ENCODE measurements around the gene TMIGD3. TPM values are rescaled to one million over a fixed set of nuclear protein-coding genes. Genes with fewer than 3 reads are reported as not detected.

TMIGD3 gene
- total RNA-seq, 1 experiment from 2014 or later, result not detected

GRCh38 chr1:111452581-111452980, 50.9 kb downstream of the TMIGD3 start:
- Histone ChIP-seq H3K79me2 (ENCODE audit: low read depth) (peaks cover 73% of the 10 kb centered on the region), H2AFZ (no peak overlapping the region), H3K27me3 (ENCODE audit: insufficient read depth, low read depth) (no peaks in the 10 kb centered on the region), H3K9me2 (ENCODE audit: insufficient read depth) (no peaks in the 10 kb centered on the region), H3K4me3 (no peak overlapping the region), H3K4me1 (replicated peaks; ENCODE audit: insufficient read depth) (peaks cover 20% of the 10 kb centered on the region), H3K36me3 (ENCODE audit: low read depth) (peaks cover 46% of the 10 kb centered on the region), H4K20me1 (ENCODE audit: insufficient read depth) (peaks cover 8% of the 10 kb centered on the region; the same call in 1 of the 2 replicates), H3F3A (ENCODE audit: insufficient read depth, low read depth) (no peaks in the 10 kb centered on the region), H3K4me2 (no peak overlapping the region), H3K9me3 (ENCODE audit: insufficient read depth, low read depth) (no peaks in the 10 kb centered on the region), H3K27ac (no peak overlapping the region)
- CTCF ChIA-PET, result no interaction called here
- TF ChIP-seq EZH2 (IDR thresholded peaks at IDR 0.05; ENCODE audit: low read depth), result no peak
- TF ChIP-seq CTCF (conservative IDR thresholded peaks at IDR 0.05), result no peak
- BruUV-seq (replicated peaks), result no TSS peak
- DNase-seq, result no peak
- intact Hi-C loops (cut with micrococcal nuclease; ENCODE audit: unreplicated experiment), result no loop called here
- POLR2A ChIA-PET (ENCODE audit: unreplicated experiment), result interaction anchor here (0.7 kb wide), 1 partner anchor 30 kb away, joined by 15 read pairs; no protein-coding TSS in a partner anchor

- Histone ChIP-seq H2AFZ (peak overlapping the region; percentile 94; the same call in 1 of the 2 replicates), H3K9me2 (ENCODE audit: insufficient read depth) (no peaks in the 10 kb centered on the region), H3K4me2 (peak overlapping the region; percentile 79), H3K36me3 (ENCODE audit: low read depth) (peaks cover 52% of the 10 kb centered on the region), H4K20me1 (ENCODE audit: insufficient read depth) (peaks cover 6% of the 10 kb centered on the region; the same call in 1 of the 2 replicates), H3K9me3 (ENCODE audit: insufficient read depth, low read depth) (no peaks in the 10 kb centered on the region), H3K27me3 (ENCODE audit: insufficient read depth, low read depth) (no peaks in the 10 kb centered on the region), H3K27ac (peak overlapping the region; percentile 69; the same call in 1 of the 2 replicates), H3F3A (ENCODE audit: insufficient read depth, low read depth) (no peaks in the 10 kb centered on the region), H3K79me2 (ENCODE audit: low read depth) (peaks cover 94% of the 10 kb centered on the region), H3K4me3 (peak overlapping the region; percentile 85), H3K4me1 (replicated peaks; ENCODE audit: insufficient read depth) (peaks cover 23% of the 10 kb centered on the region)
- BruUV-seq (replicated peaks), result no TSS peak
- DNase-seq, result no peak
- intact Hi-C loops (cut with micrococcal nuclease; ENCODE audit: unreplicated experiment), result no loop called here
- ChIA-PET CTCF (interaction anchor here (0.5 kb wide), 1 partner anchor 86 kb away, joined by 3 read pairs; no protein-coding TSS in a partner anchor), POLR2A (ENCODE audit: unreplicated experiment) (no interaction called here)
- TF ChIP-seq EZH2 (IDR thresholded peaks at IDR 0.05; ENCODE audit: low read depth) (no peak), CTCF (conservative IDR thresholded peaks at IDR 0.05) (no peak)
Observed at GRCh38 chr1:111450185-111450584, 53.2 kb downstream of the TMIGD3 start.

- no peaks in the 10 kb centered on the region for H3K9me2 ChIP-seq (ENCODE audit: insufficient read depth)
- peak overlapping the region; percentile 79 for H3K4me2 ChIP-seq
- H3K4me3 ChIP-seq, result peak overlapping the region; percentile 85
- ChIA-PET CTCF (interaction anchor here (0.5 to 1.9 kb wide), 2 partner anchors 58 to 87 kb away, joined by 3 to 5 read pairs; no protein-coding TSS in a partner anchor), POLR2A (ENCODE audit: unreplicated experiment) (interaction anchor here (0.6 kb wide), 1 partner anchor 241 kb away, joined by 10 read pairs; no protein-coding TSS in a partner anchor)
- TF ChIP-seq EZH2 (IDR thresholded peaks at IDR 0.05; ENCODE audit: low read depth), result no peak
- no peak for TF ChIP-seq CTCF (conservative IDR thresholded peaks at IDR 0.05)
- H3K27me3 ChIP-seq (ENCODE audit: insufficient read depth, low read depth), result no peaks in the 10 kb centered on the region
- H3K4me1 ChIP-seq (replicated peaks; ENCODE audit: insufficient read depth), result peaks cover 23% of the 10 kb centered on the region
- peaks cover 52% of the 10 kb centered on the region for H3K36me3 ChIP-seq (ENCODE audit: low read depth)
- peaks cover 5% of the 10 kb centered on the region; the same call in 1 of the 2 replicates for H4K20me1 ChIP-seq (ENCODE audit: insufficient read depth)
- H3K27ac ChIP-seq, result peak overlapping the region; percentile 69
- intact Hi-C loops (cut with micrococcal nuclease; ENCODE audit: unreplicated experiment), result loop anchor here (1.0 to 10.0 kb wide), 2 partner anchors 305 to 306 kb away; partner anchors contain the start of genes CEPT1, DDX20 and DRAM2
- DNase-seq, result no peak
- BruUV-seq (replicated peaks), result no TSS peak
- H3F3A ChIP-seq (ENCODE audit: insufficient read depth, low read depth), result no peaks in the 10 kb centered on the region
- H3K9me3 ChIP-seq (ENCODE audit: insufficient read depth, low read depth), result no peaks in the 10 kb centered on the region
- H3K79me2 ChIP-seq (ENCODE audit: low read depth), result peaks cover 93% of the 10 kb centered on the region
- H2AFZ ChIP-seq, result peak overlapping the region; percentile 94
Observed at GRCh38 chr1:111449703-111450017, 53.8 kb downstream of the TMIGD3 start.
